ENCODE results near the gene GBGT1. TPM values are rescaled to one million over a fixed set of nuclear protein-coding genes. Genes with fewer than 3 reads are reported as not detected.

Gene GBGT1
- total RNA-seq, 1 donor from 2014 or later: 98.4 TPM

GRCh38 chr9:133204335-133204992 lies 40.8 kb upstream of the GBGT1 start:
- no peak for TF ChIP-seq CTCF (IDR thresholded peaks at IDR 0.05; ENCODE audit: unreplicated experiment)
- no peak for DNase-seq (ENCODE audit: low spot score)
- Mint-ChIP-seq H3K4me1 (ENCODE audit: unreplicated experiment) (no peaks in the 10 kb centered on the region), H3K36me3 (ENCODE audit: low read depth, unreplicated experiment) (no peaks in the 10 kb centered on the region), H3K27ac (ENCODE audit: unreplicated experiment) (no peak overlapping the region), H3K4me3 (ENCODE audit: unreplicated experiment) (no peak overlapping the region), H3K27me3 (ENCODE audit: unreplicated experiment) (peaks cover 3% of the 10 kb centered on the region), H3K9me3 (ENCODE audit: unreplicated experiment) (no peaks in the 10 kb centered on the region)

- H3K9me3 Mint-ChIP-seq (ENCODE audit: unreplicated experiment): no peaks in the 10 kb centered on the region
- H3K4me1 Mint-ChIP-seq (ENCODE audit: unreplicated experiment): no peaks in the 10 kb centered on the region
- no peak for TF ChIP-seq CTCF (IDR thresholded peaks at IDR 0.05; ENCODE audit: unreplicated experiment)
- H3K4me3 Mint-ChIP-seq (ENCODE audit: unreplicated experiment): no peak overlapping the region
- DNase-seq (ENCODE audit: low spot score): no peak
- no peak overlapping the region for H3K27ac Mint-ChIP-seq (ENCODE audit: unreplicated experiment)
- H3K36me3 Mint-ChIP-seq (ENCODE audit: low read depth, unreplicated experiment): no peaks in the 10 kb centered on the region
- peaks cover 3% of the 10 kb centered on the region for H3K27me3 Mint-ChIP-seq (ENCODE audit: unreplicated experiment)
These were observed 39.9 kb upstream of the GBGT1 start for GRCh38 chr9:133203506-133204075.

DNA sequence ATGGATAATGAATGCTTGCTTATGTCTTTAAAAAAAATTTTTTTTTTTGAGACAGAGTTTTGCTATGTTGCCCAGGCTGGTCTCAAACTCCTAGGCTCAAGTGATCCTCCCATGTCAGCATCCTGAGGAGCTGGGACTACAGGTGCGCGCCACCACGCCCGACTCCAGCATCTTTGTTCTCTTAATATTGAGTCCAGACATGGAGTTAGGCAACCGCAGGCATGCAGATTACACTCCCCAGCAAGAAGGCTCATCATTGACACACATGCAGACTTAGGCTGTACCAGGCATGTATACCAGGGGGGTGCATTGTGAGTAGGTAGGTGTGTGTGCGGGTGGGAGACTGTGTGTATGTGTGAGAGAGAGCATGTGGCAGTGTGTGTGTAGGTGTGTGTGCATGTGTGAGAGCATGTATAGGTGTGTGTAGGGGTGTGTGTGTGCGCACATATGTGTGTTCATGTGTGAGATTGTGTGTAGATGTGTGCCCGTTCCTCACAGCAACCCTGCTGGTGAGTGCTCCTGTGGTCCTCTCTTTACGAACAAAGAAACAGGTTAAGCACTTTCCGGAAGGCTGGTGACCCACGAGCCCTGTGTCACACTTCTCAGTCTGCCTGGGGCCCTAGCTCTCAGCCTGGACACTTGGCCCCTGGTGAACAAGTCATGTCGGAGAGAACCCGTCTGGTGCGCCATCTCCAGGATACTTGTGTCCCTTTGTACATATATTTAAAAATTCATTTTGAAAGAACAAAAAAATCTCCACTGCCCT lies 39.2 kb upstream of the GBGT1 start:
- Mint-ChIP-seq H3K27ac (ENCODE audit: unreplicated experiment) (no peak overlapping the region), H3K27me3 (ENCODE audit: unreplicated experiment) (peaks cover 3% of the 10 kb centered on the region), H3K4me3 (ENCODE audit: unreplicated experiment) (no peak overlapping the region), H3K4me1 (ENCODE audit: unreplicated experiment) (no peaks in the 10 kb centered on the region), H3K9me3 (ENCODE audit: unreplicated experiment) (no peaks in the 10 kb centered on the region), H3K36me3 (ENCODE audit: low read depth, unreplicated experiment) (no peaks in the 10 kb centered on the region)
- no peak for DNase-seq (ENCODE audit: low spot score)
- TF ChIP-seq CTCF (IDR thresholded peaks at IDR 0.05; ENCODE audit: unreplicated experiment): no peak

GRCh38 chr9:133202145-133202513 lies 38.4 kb upstream of the GBGT1 start:
- Mint-ChIP-seq H3K27me3 (ENCODE audit: unreplicated experiment) (peaks cover 3% of the 10 kb centered on the region), H3K4me1 (ENCODE audit: unreplicated experiment) (no peaks in the 10 kb centered on the region), H3K4me3 (ENCODE audit: unreplicated experiment) (no peak overlapping the region), H3K27ac (ENCODE audit: unreplicated experiment) (no peak overlapping the region), H3K9me3 (ENCODE audit: unreplicated experiment) (no peaks in the 10 kb centered on the region), H3K36me3 (ENCODE audit: low read depth, unreplicated experiment) (no peaks in the 10 kb centered on the region)
- no peak for DNase-seq (ENCODE audit: low spot score)
- TF ChIP-seq CTCF (IDR thresholded peaks at IDR 0.05; ENCODE audit: unreplicated experiment): no peak

Data from endothelial cell (in vitro differentiated cells).